HCT116 (cell line): Measurements from ENCODE around the gene ACO2. TPM values are rescaled to one million over a fixed set of nuclear protein-coding genes. Genes with fewer than 3 reads are reported as not detected.

Experiments used
- ATAC-seq: fragments of 200-7000 bp; cut with Tn5 transposase; 2 replicates; pipeline ENCODE4 v1.9.1; 2020; ENCODE audit warnings: mild to moderate bottlenecking, moderate library complexity
- BruUV-seq: library from RNA; stranded (reverse); fragments of 400-500 nt; replicated peaks from 2 replicates; lab custom pipeline; 2021; lab: Mats Ljungman, UMichigan
- CTCF ChIA-PET: fragments of 300-600 bp; sonication (Branson Sonifier 250); formaldehyde crosslinking; loops from one replicate; lab custom pipeline; 2021; ENCODE audit warnings: antibody characterized with exemption; lab: Charles Lee
- POLR2A ChIA-PET: fragments of 300-600, 350-600 bp; sonication (Branson Sonifier 250); formaldehyde crosslinking; loops from one replicate; lab custom pipeline; 2021; ENCODE audit warnings: antibody characterized with exemption; lab: Charles Lee
- RAD21 ChIA-PET, 2 experiments: fragments of 300-600 bp; sonication (Branson Sonifier 250); formaldehyde crosslinking; loops; one replicate each; lab custom pipeline; 2023; ENCODE audit warnings: low total read pairs in 2 of 2; ENCODE audit not compliant: uncharacterized antibody in 2 of 2, unreplicated experiment in 2 of 2, low non-redundant PET in 1 of 2; lab: Charles Lee
- DNase-seq: peaks from one replicate; pipeline ENCODE4 v3.0.0-alpha.2; 2010; ENCODE audit warnings: low read depth, low spot score
- H2AFZ ChIP-seq: fragments of 200-600 bp; shearing (Covaris generic), sonication (generic); 2 replicates; pipeline ENCODE4 v1.6.1; 2017; ENCODE audit warnings: low read depth, mixed run types, mixed read lengths, antibody characterized with exemption, low read length; ENCODE audit not compliant: poor library complexity, severe bottlenecking
- H3K27ac ChIP-seq: 2 replicates; pipeline ENCODE4 v1.5.1; 2012; ENCODE audit warnings: low read depth, low read length
- H3K27me3 ChIP-seq: fragments of 200-600 bp; sonication (generic); 2 replicates; pipeline ENCODE4 v1.6.1; 2016; ENCODE audit warnings: mixed run types, low read length, mixed read lengths; ENCODE audit not compliant: insufficient read depth
- H3K36me3 ChIP-seq, 2 experiments: fragments of 200-500 bp in 1 of 2; fragments of 200-600 bp in 1 of 2; sonication (Bioruptor generic) in 1 of 2; sonication (generic) in 1 of 2; 2 replicates each; pipeline versions ENCODE4 v1.5.1 to v1.6.1; 2014 to 2016; ENCODE audit warnings: low read length in 2 of 2, inconsistent platforms in 1 of 2, mixed read lengths in 1 of 2, mixed run types in 1 of 2; ENCODE audit not compliant: insufficient read depth in 2 of 2, control insufficient read depth in 1 of 2
- H3K4me1 ChIP-seq, 2 experiments: fragments of 200-600 bp in 1 of 2; sonication (generic) in 1 of 2; 2 replicates each; pipeline versions ENCODE4 v1.5.1 to v1.6.1; 2012 to 2017; ENCODE audit warnings: low read length in 2 of 2, inconsistent platforms in 1 of 2, mild to moderate bottlenecking in 1 of 2, mixed read lengths in 1 of 2, mixed run types in 1 of 2, moderate library complexity in 1 of 2; ENCODE audit not compliant: insufficient read depth in 2 of 2, control insufficient read depth in 1 of 2
- H3K4me2 ChIP-seq: fragments of 200-600 bp; sonication (generic); 2 replicates; pipeline ENCODE4 v1.6.1; 2017; ENCODE audit warnings: mixed run types, low read length, mixed read lengths
- H3K4me3 ChIP-seq, 2 experiments: fragments of 200-600 bp in 1 of 2; sonication (generic) in 1 of 2; replicated peaks in 1 of 2; 2 replicates each; pipeline ENCODE4 v1.5.1; 2011 to 2016; ENCODE audit warnings: low read length in 2 of 2, control low read depth in 1 of 2, low read depth in 1 of 2, mild to moderate bottlenecking in 1 of 2, mixed read lengths in 1 of 2, mixed run types in 1 of 2
- H3K79me2 ChIP-seq: fragments of 200-600 bp; sonication (generic); 2 replicates; pipeline ENCODE4 v1.6.1; 2017; ENCODE audit warnings: mild to moderate bottlenecking, mixed run types, low read length, moderate library complexity, mixed read lengths; ENCODE audit not compliant: insufficient read depth
- H3K9ac ChIP-seq: fragments of 200-600 bp; sonication (generic); 2 replicates; pipeline ENCODE4 v1.6.1; 2016; ENCODE audit warnings: low read length, mixed read lengths
- H3K9me2 ChIP-seq: fragments of 200-600 bp; sonication (generic), shearing (Covaris generic); 2 replicates; pipeline ENCODE4 v1.6.1; 2017; ENCODE audit warnings: mixed run types, mild to moderate bottlenecking, moderate library complexity; ENCODE audit not compliant: insufficient read depth
- H3K9me3 ChIP-seq, 2 experiments: fragments of 200-500 bp in 1 of 2; fragments of 200-600 bp in 1 of 2; sonication (Bioruptor generic) in 1 of 2; sonication (generic) in 1 of 2; 2 replicates each; pipeline ENCODE4 v1.6.1; 2014 to 2017; ENCODE audit warnings: low read length in 2 of 2, mixed read lengths in 2 of 2, inconsistent platforms in 1 of 2, low read depth in 1 of 2, mild to moderate bottlenecking in 1 of 2, mixed run types in 1 of 2, moderate library complexity in 1 of 2; ENCODE audit not compliant: control insufficient read depth in 1 of 2, insufficient read depth in 1 of 2
- H4K20me1 ChIP-seq: fragments of 200-600 bp; sonication (generic), shearing (Covaris generic); 2 replicates; pipeline ENCODE4 v1.6.1; 2017; ENCODE audit warnings: mixed run types, mild to moderate bottlenecking, moderate library complexity; ENCODE audit not compliant: insufficient read depth
- CBX3 ChIP-seq: IDR thresholded peaks from 2 replicates; pipeline ENCODE4 v1.6.1; 2012; ENCODE audit warnings: low read depth
- CEBPB ChIP-seq: IDR thresholded peaks from 2 replicates; pipeline ENCODE4 v1.6.1; 2012; ENCODE audit warnings: low read depth
- CTCF ChIP-seq, 3 experiments: fragments of 200-600 bp in 1 of 3; sonication (generic) in 1 of 3; IDR thresholded peaks in 2 of 3; conservative IDR thresholded peaks in 1 of 3; 2 replicates each; pipeline ENCODE4 v1.5.1; 2012 to 2017; ENCODE audit warnings: low read depth in 2 of 3, low read length in 2 of 3, antibody characterized with exemption in 1 of 3, borderline replicate concordance in 1 of 3, control low read depth in 1 of 3, mild to moderate bottlenecking in 1 of 3, mixed read lengths in 1 of 3, mixed run types in 1 of 3, moderate library complexity in 1 of 3; ENCODE audit not compliant: insufficient read depth in 1 of 3
- ELF1 ChIP-seq: IDR thresholded peaks from 2 replicates; pipeline ENCODE4 v1.6.1; 2012; ENCODE audit warnings: low read depth, borderline replicate concordance
- EZH2 ChIP-seq: fragments of 200-600 bp; sonication (generic); IDR thresholded peaks from 2 replicates; pipeline ENCODE4 v1.6.1; 2017; ENCODE audit warnings: antibody characterized with exemption, mixed run types
- EZH2phosphoT487 ChIP-seq: fragments of 200-600 bp; IDR thresholded peaks from 2 replicates; pipeline ENCODE4 v1.6.1; 2018; ENCODE audit warnings: antibody characterized with exemption, borderline replicate concordance
- JUND ChIP-seq: IDR thresholded peaks from 2 replicates; pipeline ENCODE4 v1.6.1; 2012
- REST ChIP-seq: IDR thresholded peaks from 2 replicates; pipeline ENCODE4 v1.6.1; 2012; ENCODE audit warnings: low read depth
- intact Hi-C: fragments of 100-400 bp; cut with micrococcal nuclease; formaldehyde crosslinking; loops from 2 replicates; pipeline ENCODE4 v1.10.0; 2022
- total RNA-seq: library from RNA; stranded (reverse); gene quantifications from one replicate; pipeline ENCODE4 v1.2.1, GENCODE V29; 2021; ENCODE audit not compliant: unreplicated experiment

Gene ACO2
- total RNA-seq, 1 experiment from 2014 or later = 108 TPM

GRCh38 chr22:41474872-41475451 is 6.0 kb downstream of the ACO2 start:
- no peaks in the 10 kb centered on the region for H4K20me1 ChIP-seq
- H3K27me3 ChIP-seq = no peaks in the 10 kb centered on the region
- H3K9me2 ChIP-seq = no peaks in the 10 kb centered on the region
- peaks cover 92% of the 10 kb centered on the region for H3K79me2 ChIP-seq
- intact Hi-C loops = no loop called here
- CTCF ChIA-PET = interaction anchor here (0.6 kb wide), 1 partner anchor 1139 kb away, joined by 3 read pairs; no protein-coding TSS in a partner anchor
- peaks cover 4 to 9% of the 10 kb centered on the region in 2 experiments; a peak in 3 of 4 replicates for H3K4me1 ChIP-seq
- DNase-seq (no peak), ATAC-seq (no peak)
- no peak overlapping the region for H3K9ac ChIP-seq
- H3K4me3 ChIP-seq = no peak overlapping the region
- no peak overlapping the region for H2AFZ ChIP-seq
- no peak overlapping the region for H3K27ac ChIP-seq
- no peak overlapping the region for H3K4me2 ChIP-seq
- BruUV-seq = no TSS peak
- POLR2A ChIA-PET = interaction anchor here (1.5 kb wide), 1 partner anchor 11 kb away, joined by 4 read pairs; no protein-coding TSS in a partner anchor
- no peak for TF ChIP-seq REST
- RAD21 ChIA-PET = no interaction called here
- H3K36me3 ChIP-seq = peaks cover 0 to 3% of the 10 kb centered on the region in 2 experiments; a peak in 1 of 4 replicates
- no peaks in the 10 kb centered on the region for H3K9me3 ChIP-seq

GRCh38 chr22:41478473-41478872 is 9.6 kb downstream of the ACO2 start:
- no peak for ATAC-seq
- H3K27ac ChIP-seq = no peak overlapping the region
- H3K4me3 ChIP-seq = no peak overlapping the region
- POLR2A ChIA-PET = interaction anchor here (1.2 kb wide), 1 partner anchor 10 kb away, joined by 4 read pairs; the partner anchor contains the start of genes ACO2 and PHF5A
- BruUV-seq = no TSS peak
- H2AFZ ChIP-seq = no peak overlapping the region
- H4K20me1 ChIP-seq = peaks cover 4% of the 10 kb centered on the region; the same call in 1 of the 2 replicates
- no peak for DNase-seq
- no peak overlapping the region for H3K9ac ChIP-seq
- peaks cover 3 to 29% of the 10 kb centered on the region in 2 experiments; a peak in 3 of 4 replicates for H3K4me1 ChIP-seq
- 0 out of 4 replicates have a peak, but pooled peaks cover 0 to 3% of the 10 kb centered on the region in 2 experiments for H3K36me3 ChIP-seq
- H3K9me2 ChIP-seq = no peaks in the 10 kb centered on the region
- intact Hi-C loops = no loop called here
- RAD21 ChIA-PET = interaction anchor here in 1 of 2 experiments (0.6 kb wide), 1 partner anchor 17 kb away, joined by 5 read pairs; no protein-coding TSS in a partner anchor
- H3K27me3 ChIP-seq = no peaks in the 10 kb centered on the region
- H3K4me2 ChIP-seq = no peak overlapping the region
- no peaks in the 10 kb centered on the region for H3K9me3 ChIP-seq
- CTCF ChIA-PET = no interaction called here
- H3K79me2 ChIP-seq = peaks cover 92% of the 10 kb centered on the region
- TF ChIP-seq EZH2 (no peak), CTCF (IDR thresholded peaks at IDR 0.05 in 2 of 3, conservative IDR thresholded peaks at IDR 0.05 in 1 of 3; ENCODE audit: borderline replicate concordance in 1 of 3, insufficient read depth in 1 of 3, low read depth in 2 of 3, low read length in 2 of 3) (no peak), ELF1 (no peak), CEBPB (no peak), JUND (no peak), REST (no peak), EZH2phosphoT487 (no peak), CBX3 (no peak)
